Activated CD4-positive, alpha-beta T cell treated with anti-CD3 and anti-CD28 coated beads, Interleukin-2, amount 50 U/mL, for 16 hours (primary cell): ENCODE measurements around the gene DCTPP1.

ENCODE experiments used
- DNase-seq: peaks from one replicate; pipeline ENCODE4 v3.0.0-alpha.2; 2020

DCTPP1 gene

GRCh38 chr16:30380072-30380802 lies 49.6 kb downstream of the DCTPP1 start:
- DNase-seq: no peak

DNA sequence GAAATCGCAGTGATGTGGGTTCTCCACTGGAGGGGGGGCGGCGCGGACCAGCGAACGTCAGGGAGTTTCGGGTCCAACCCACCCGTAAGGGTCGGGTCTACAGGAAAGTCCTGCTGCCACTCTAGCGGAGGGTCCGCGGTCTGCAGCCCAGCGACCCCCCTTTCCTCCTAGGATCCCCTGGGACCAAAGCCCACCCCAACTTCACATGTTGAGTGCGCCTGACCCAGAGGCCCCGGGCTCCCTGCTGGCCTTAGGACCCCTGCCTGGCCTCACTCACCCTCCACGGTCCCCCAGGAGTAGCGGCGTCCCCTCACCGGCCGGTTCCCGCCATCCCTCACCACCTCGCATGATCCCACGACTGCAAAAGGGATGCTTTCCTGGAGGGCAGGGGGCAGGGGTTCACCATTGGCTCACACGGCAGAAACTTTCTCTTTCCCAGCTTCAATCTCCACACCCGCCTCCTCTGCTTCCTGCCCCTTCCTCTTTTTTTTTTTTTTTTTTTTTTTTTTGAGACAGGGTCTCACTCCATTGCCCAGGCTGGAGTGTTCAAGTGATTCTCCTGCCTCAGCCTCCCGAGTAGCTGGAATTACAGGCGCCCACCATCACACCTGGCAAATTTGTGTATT lies 50.6 kb downstream of the DCTPP1 start:
- DNase-seq: no peak

DNA sequence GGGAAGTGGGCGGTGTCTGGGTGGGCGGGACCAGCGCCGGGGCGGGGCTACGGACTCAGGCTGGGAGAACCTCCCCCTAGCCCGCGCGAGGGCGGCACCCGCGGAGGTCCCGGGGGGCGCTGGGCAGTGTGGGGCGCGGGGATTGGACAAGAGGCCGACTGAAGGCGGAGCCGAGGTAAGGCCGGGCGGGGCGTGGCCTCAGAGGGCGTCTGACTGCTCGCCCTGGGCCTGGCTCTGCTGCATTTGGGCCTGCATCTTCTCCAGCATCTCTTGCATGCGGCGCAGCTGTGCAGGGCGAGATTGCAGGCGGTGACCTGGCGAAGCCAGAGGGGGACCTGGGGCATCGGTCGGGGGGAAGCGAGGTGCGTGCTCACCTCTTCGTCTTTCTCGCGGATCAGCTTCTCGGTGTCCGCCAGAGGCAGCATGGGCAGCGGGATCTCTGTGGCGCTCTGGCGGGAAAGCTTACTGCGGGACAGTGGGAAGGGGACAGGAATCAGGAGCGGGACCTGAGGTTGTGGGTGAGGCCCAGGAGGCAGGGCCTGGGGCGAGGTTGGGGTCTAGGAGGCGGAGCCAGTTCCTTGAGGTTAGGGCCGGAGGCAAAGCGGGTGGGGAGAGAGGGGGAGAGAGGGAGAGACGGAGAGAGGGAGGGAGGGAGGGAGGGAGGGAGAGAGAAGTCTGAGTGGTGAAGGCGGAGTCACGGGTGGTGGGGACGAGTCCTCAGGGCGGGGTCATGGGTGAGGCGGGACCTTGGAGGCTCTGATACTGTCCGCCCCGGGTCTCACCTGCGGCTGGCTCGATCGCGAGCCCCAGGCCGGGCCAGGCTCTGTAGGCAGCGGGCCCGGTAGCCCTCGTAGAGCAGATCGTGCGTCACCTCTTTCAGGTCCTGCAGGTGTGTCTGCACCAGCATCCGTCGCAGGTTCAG lies 51.3 kb downstream of the DCTPP1 start:
- peak; percentile 99 for DNase-seq

- DNase-seq: peak; percentile 90
These were observed 52.0 kb downstream of the DCTPP1 start for GRCh38 chr16:30377812-30378235.

DNA sequence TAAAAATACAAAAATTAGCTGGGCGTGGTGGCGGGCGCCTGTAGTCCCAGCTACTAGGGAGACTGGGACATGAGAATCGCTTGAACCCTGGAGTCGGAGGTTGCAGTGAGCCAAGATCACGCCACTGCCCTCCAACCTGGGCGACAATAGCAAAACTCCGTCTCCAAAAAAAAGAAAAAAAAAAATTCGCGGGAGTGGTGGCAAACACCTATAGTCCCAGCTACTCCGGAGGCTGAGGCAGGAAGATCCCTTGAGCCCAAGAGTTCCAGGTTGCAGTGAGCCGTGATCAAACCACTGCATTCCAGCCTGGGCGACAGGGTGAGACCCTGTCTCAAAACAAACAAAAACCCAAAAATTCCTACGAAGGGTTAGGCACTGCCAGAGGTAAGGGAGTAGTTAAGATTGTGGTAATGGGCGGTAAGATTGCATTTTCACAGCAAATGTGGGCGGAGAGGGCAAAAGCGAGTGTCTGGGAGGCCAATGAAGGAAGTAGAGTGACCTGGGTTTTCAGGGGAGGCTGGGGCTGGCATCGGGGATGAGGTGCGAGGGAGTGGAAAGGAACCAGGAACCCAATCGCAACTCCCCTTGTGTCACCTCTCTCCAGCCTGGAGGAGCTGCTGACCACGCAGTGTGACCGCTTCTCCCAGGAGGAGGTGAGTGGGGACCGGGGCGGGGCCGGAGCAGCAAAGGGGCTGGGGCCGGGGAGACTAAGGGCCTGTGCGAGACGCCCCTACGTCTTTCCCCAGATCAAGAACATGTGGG lies 52.6 kb downstream of the DCTPP1 start:
- no peak for DNase-seq

- no peak for DNase-seq
These were observed 53.3 kb downstream of the DCTPP1 start for GRCh38 chr16:30376461-30376902.

GRCh38 chr16:30375864-30376263 lies 54.0 kb downstream of the DCTPP1 start:
- no peak for DNase-seq

DNA sequence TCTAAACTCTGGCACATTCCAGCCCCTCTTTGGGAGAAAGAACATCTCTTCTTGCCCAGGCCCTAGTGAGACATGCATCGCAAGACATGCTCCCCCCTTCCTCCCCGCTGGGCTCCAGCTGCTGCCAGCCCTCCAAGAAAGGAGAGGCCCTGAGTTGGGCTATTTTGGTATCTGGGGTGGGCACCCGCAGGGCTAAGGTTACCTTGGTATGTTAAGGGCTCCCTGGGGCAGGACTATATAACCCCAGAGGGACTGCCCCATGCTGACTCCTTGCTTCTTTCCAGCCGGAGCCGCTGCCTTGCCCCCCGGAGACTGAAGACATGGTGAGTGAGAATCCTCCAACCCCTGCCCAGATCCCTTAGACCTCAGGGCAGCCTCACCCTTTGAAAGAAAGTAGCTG lies 55.3 kb downstream of the DCTPP1 start, which contains the start of gene MYL11:
MYL11 (plus strand) TSS at position 265 of the 400 bp plus-strand sequence; CDS start at position 321, 56 bp downstream.
- no peak for DNase-seq
